Dendritic cell treated with granulocyte-macrophage colony-stimulating factor and Interleukin-4, amounts not matched to agents 40 ng/mL and 50 ng/mL, for 4 days (primary cell): ENCODE measurements around the gene MSGN1.
"Not testable (repeated sequence)": the region's sequence is repeated elsewhere in the genome, so short reads cannot be mapped to it uniquely, and the experiment has no call there.

Source experiments
- H3K27ac Mint-ChIP-seq: one replicate; pipeline ENCODE4 v1.8.0; 2022; ENCODE audit warnings: mild to moderate bottlenecking, mixed read lengths
- H3K27me3 Mint-ChIP-seq: one replicate; pipeline ENCODE4 v1.8.0; 2022; ENCODE audit warnings: mild to moderate bottlenecking, mixed read lengths
- H3K36me3 Mint-ChIP-seq: one replicate; pipeline ENCODE4 v1.8.0; 2022; ENCODE audit warnings: low read depth, mixed read lengths
- H3K4me1 Mint-ChIP-seq: one replicate; pipeline ENCODE4 v1.8.0; 2022; ENCODE audit warnings: low read depth, mixed read lengths
- H3K4me3 Mint-ChIP-seq: one replicate; pipeline ENCODE4 v1.8.0; 2022; ENCODE audit warnings: mild to moderate bottlenecking, moderate library complexity, mixed read lengths
- H3K9me3 Mint-ChIP-seq: one replicate; pipeline ENCODE4 v1.8.0; 2022; ENCODE audit warnings: mixed read lengths
- intact Hi-C: fragments of 100-400 bp; cut with micrococcal nuclease; formaldehyde crosslinking; loops from one replicate; pipeline ENCODE4 v1.15.0; 2022

Gene MSGN1

GRCh38 chr2:17815468-17816184 lies 634 bp upstream of the MSGN1 start:
- Mint-ChIP-seq H3K4me3 (no peak overlapping the region), H3K9me3 (no peaks in the 10 kb centered on the region), H3K27ac (no peak overlapping the region), H3K27me3 (peaks cover 4% of the 10 kb centered on the region), H3K4me1 (peaks cover 39% of the 10 kb centered on the region), H3K36me3 (no peaks in the 10 kb centered on the region)
- intact Hi-C loops, result no loop called here

- intact Hi-C loops, result no loop called here
- Mint-ChIP-seq H3K4me3 (no peak overlapping the region), H3K36me3 (no peaks in the 10 kb centered on the region), H3K27me3 (peaks cover 4% of the 10 kb centered on the region), H3K9me3 (no peaks in the 10 kb centered on the region), H3K27ac (no peak overlapping the region), H3K4me1 (peaks cover 47% of the 10 kb centered on the region)
Observed at GRCh38 chr2:17818235-17818815, 2.1 kb downstream of the MSGN1 start.

GRCh38 chr2:17821080-17821479 lies 4.8 kb downstream of the MSGN1 start:
- intact Hi-C loops, result no loop called here
- Mint-ChIP-seq H3K27me3 (peaks cover 4% of the 10 kb centered on the region), H3K4me3 (no peak overlapping the region), H3K4me1 (peaks cover 36% of the 10 kb centered on the region), H3K36me3 (no peaks in the 10 kb centered on the region), H3K27ac (peak overlapping the region; percentile 68), H3K9me3 (no peaks in the 10 kb centered on the region)

GRCh38 chr2:17821535-17822444 lies 5.5 kb downstream of the MSGN1 start:
- intact Hi-C loops, result no loop called here
- Mint-ChIP-seq H3K9me3 (no peaks in the 10 kb centered on the region), H3K36me3 (no peaks in the 10 kb centered on the region), H3K27me3 (peaks cover 4% of the 10 kb centered on the region), H3K27ac (peak overlapping the region; percentile 68), H3K4me3 (no peak overlapping the region), H3K4me1 (peaks cover 36% of the 10 kb centered on the region)

- H3K9me3 Mint-ChIP-seq, result no peaks in the 10 kb centered on the region
- no peak overlapping the region for H3K4me3 Mint-ChIP-seq
- peaks cover 35% of the 10 kb centered on the region for H3K4me1 Mint-ChIP-seq
- H3K27ac Mint-ChIP-seq, result peak overlapping the region; percentile 68
- peaks cover 4% of the 10 kb centered on the region for H3K27me3 Mint-ChIP-seq
- intact Hi-C loops, result no loop called here
- no peaks in the 10 kb centered on the region for H3K36me3 Mint-ChIP-seq
Observed at GRCh38 chr2:17822445-17823117, 6.3 kb downstream of the MSGN1 start.

GRCh38 chr2:17823646-17824045 lies 7.4 kb downstream of the MSGN1 start:
- H3K27me3 Mint-ChIP-seq, H3K36me3 Mint-ChIP-seq, H3K4me3 Mint-ChIP-seq, H3K9me3 Mint-ChIP-seq, intact Hi-C loops: not testable (repeated sequence)
- Mint-ChIP-seq H3K4me1 (peaks cover 29% of the 10 kb centered on the region), H3K27ac (peak overlapping the region; percentile 45)

GRCh38 chr2:17827316-17827715 lies 11.1 kb downstream of the MSGN1 start:
- intact Hi-C loops, result no loop called here
- Mint-ChIP-seq H3K4me3 (no peak overlapping the region), H3K36me3 (no peaks in the 10 kb centered on the region), H3K27me3 (peaks cover 19% of the 10 kb centered on the region), H3K4me1 (peaks cover 14% of the 10 kb centered on the region), H3K9me3 (peaks cover 8% of the 10 kb centered on the region), H3K27ac (no peak overlapping the region)

- no peak overlapping the region for H3K27ac Mint-ChIP-seq
- no peak overlapping the region for H3K4me3 Mint-ChIP-seq
- intact Hi-C loops, result no loop called here
- peaks cover 20% of the 10 kb centered on the region for H3K27me3 Mint-ChIP-seq
- peaks cover 11% of the 10 kb centered on the region for H3K4me1 Mint-ChIP-seq
- no peaks in the 10 kb centered on the region for H3K36me3 Mint-ChIP-seq
- peaks cover 8% of the 10 kb centered on the region for H3K9me3 Mint-ChIP-seq
Observed at GRCh38 chr2:17827785-17828184, 11.5 kb downstream of the MSGN1 start.

- H3K27me3 Mint-ChIP-seq, result peaks cover 20% of the 10 kb centered on the region
- peak overlapping the region; percentile 47 for H3K4me3 Mint-ChIP-seq
- H3K36me3 Mint-ChIP-seq, result no peaks in the 10 kb centered on the region
- intact Hi-C loops, result loop anchor here (1.0 to 5.0 kb wide), 2 partner anchors 58 to 111 kb away; no protein-coding TSS in a partner anchor
- no peak overlapping the region for H3K27ac Mint-ChIP-seq
- peaks cover 8% of the 10 kb centered on the region for H3K9me3 Mint-ChIP-seq
- H3K4me1 Mint-ChIP-seq, result peaks cover 11% of the 10 kb centered on the region
Observed at GRCh38 chr2:17830053-17831034, 14.1 kb downstream of the MSGN1 start.

- Mint-ChIP-seq H3K27ac (no peak overlapping the region), H3K36me3 (no peaks in the 10 kb centered on the region), H3K4me3 (no peak overlapping the region), H3K9me3 (no peaks in the 10 kb centered on the region), H3K4me1 (peaks cover 5% of the 10 kb centered on the region), H3K27me3 (peaks cover 15% of the 10 kb centered on the region)
- intact Hi-C loops, result no loop called here
Observed at GRCh38 chr2:17835516-17835915, 19.3 kb downstream of the MSGN1 start.

- H3K4me1 Mint-ChIP-seq, result no peaks in the 10 kb centered on the region
- no peak overlapping the region for H3K27ac Mint-ChIP-seq
- H3K36me3 Mint-ChIP-seq, result no peaks in the 10 kb centered on the region
- no peaks in the 10 kb centered on the region for H3K9me3 Mint-ChIP-seq
- no peak overlapping the region for H3K4me3 Mint-ChIP-seq
- intact Hi-C loops, result no loop called here
- H3K27me3 Mint-ChIP-seq, result no peaks in the 10 kb centered on the region
Observed at GRCh38 chr2:17839959-17840358, 23.7 kb downstream of the MSGN1 start.

- H3K27ac Mint-ChIP-seq, result no peak overlapping the region
- no peaks in the 10 kb centered on the region for H3K9me3 Mint-ChIP-seq
- no peaks in the 10 kb centered on the region for H3K27me3 Mint-ChIP-seq
- no peak overlapping the region for H3K4me3 Mint-ChIP-seq
- no peaks in the 10 kb centered on the region for H3K36me3 Mint-ChIP-seq
- intact Hi-C loops, result no loop called here
- H3K4me1 Mint-ChIP-seq, result no peaks in the 10 kb centered on the region
Observed at GRCh38 chr2:17843457-17843856, 27.2 kb downstream of the MSGN1 start.

GRCh38 chr2:17845806-17846205 lies 29.5 kb downstream of the MSGN1 start:
- no peak overlapping the region for H3K27ac Mint-ChIP-seq
- no peaks in the 10 kb centered on the region for H3K9me3 Mint-ChIP-seq
- H3K36me3 Mint-ChIP-seq, result no peaks in the 10 kb centered on the region
- no peak overlapping the region for H3K4me3 Mint-ChIP-seq
- intact Hi-C loops, result no loop called here
- H3K27me3 Mint-ChIP-seq, result no peaks in the 10 kb centered on the region
- no peaks in the 10 kb centered on the region for H3K4me1 Mint-ChIP-seq
